Stimulated activated naive B cell treated with anti-CD40 and anti-IgM and Interleukin-4, amounts not matched to agents 10 μg/mL and 1 μg/mL and 100 μg/mL, for 72 hours (primary cell): Measurements from ENCODE around the gene FCHO1.
A peak's percentile ranks its signal among the peaks of the same experiment; 100 is the strongest.

Experiments
- ATAC-seq, 2 donors: fragments of 150-1000 bp; cut with Tn5 transposase; replicated peaks; 2 replicates each; pipeline ENCODE4 v1.10.0; 2021; ENCODE audit warnings: moderate library complexity in 1 of 2
- DNase-seq: peaks from one replicate; pipeline ENCODE4 v3.0.0; 2021
- H3K27ac Mint-ChIP-seq: one replicate; pipeline ENCODE4 v1.8.0; 2022; ENCODE audit warnings: mild to moderate bottlenecking, mixed read lengths
- H3K27me3 Mint-ChIP-seq, 2 donors: one replicate each; pipeline ENCODE4 v1.8.0; 2022; ENCODE audit warnings: mixed read lengths in 2 of 2
- H3K36me3 Mint-ChIP-seq, 2 donors: one replicate each; pipeline ENCODE4 v1.8.0; 2022; ENCODE audit warnings: mixed read lengths in 2 of 2, mild to moderate bottlenecking in 1 of 2
- H3K4me1 Mint-ChIP-seq, 2 donors: one replicate each; pipeline ENCODE4 v1.8.0; 2022; ENCODE audit warnings: mixed read lengths in 2 of 2, mild to moderate bottlenecking in 1 of 2
- H3K4me3 Mint-ChIP-seq, 2 donors: one replicate each; pipeline ENCODE4 v1.8.0; 2022; ENCODE audit warnings: mild to moderate bottlenecking in 2 of 2, mixed read lengths in 2 of 2, moderate library complexity in 1 of 2
- H3K9me3 Mint-ChIP-seq, 2 donors: one replicate each; pipeline ENCODE4 v1.8.0; 2022; ENCODE audit warnings: mixed read lengths in 2 of 2, mild to moderate bottlenecking in 1 of 2

The FCHO1 gene

GRCh38 chr19:17747205-17748098 lies 3.8 kb upstream of the FCHO1 start:
- Mint-ChIP-seq H3K4me3 (peak overlapping the region; percentile 74 to 87), H3K9me3 (no peaks in the 10 kb centered on the region), H3K4me1 (peaks cover 37 to 55% of the 10 kb centered on the region in 2 donors), H3K36me3 (peaks cover 4 to 9% of the 10 kb centered on the region in 2 donors), H3K27me3 (no peaks in the 10 kb centered on the region), H3K27ac (peak overlapping the region; percentile 84)
- DNase-seq (peak; percentile 93), ATAC-seq (peak; percentile 73 to 81)

DNA sequence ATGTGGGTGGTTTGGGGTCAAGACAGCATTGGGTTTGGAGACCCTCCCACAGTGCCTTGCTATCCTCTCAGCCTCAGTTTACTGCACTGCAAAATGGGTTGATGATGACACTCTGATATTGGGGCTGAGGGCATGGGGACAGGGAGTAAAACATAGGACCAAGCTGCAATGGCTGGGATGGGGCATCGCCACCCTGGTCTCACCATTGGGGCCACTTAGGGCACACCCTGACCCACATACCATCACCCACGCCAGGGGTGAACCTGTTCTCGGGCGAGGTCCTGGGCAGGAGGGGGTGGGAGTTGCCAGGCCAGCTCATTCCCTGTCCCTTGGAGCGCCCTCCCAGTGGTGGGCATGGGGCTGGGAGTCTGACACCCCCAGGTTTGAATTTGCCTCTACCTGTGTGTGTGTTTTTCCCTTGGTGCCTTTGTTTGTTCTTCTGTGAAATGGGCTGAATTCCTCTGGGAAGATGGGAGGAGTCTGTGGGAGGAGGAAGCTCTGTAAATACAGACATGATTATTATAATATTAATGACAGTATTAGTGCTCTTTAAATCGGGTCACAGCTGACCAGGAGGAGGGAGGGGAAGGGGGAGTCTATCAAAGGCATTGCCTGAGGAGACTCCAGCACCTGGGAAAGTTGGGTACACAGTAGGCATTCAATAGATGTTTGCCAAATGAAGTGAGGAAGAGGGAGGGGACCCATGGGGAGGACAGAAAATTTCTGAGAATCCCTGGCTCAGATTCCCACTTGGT lies 2.2 kb upstream of the FCHO1 start:
- Mint-ChIP-seq H3K9me3 (no peaks in the 10 kb centered on the region), H3K36me3 (peaks cover 8 to 14% of the 10 kb centered on the region in 2 donors), H3K27ac (peak overlapping the region; percentile 74), H3K27me3 (no peaks in the 10 kb centered on the region), H3K4me1 (peaks cover 42 to 63% of the 10 kb centered on the region in 2 donors), H3K4me3 (peak overlapping the region; percentile 74 to 87)
- no peak for DNase-seq
- no peak for ATAC-seq

DNA sequence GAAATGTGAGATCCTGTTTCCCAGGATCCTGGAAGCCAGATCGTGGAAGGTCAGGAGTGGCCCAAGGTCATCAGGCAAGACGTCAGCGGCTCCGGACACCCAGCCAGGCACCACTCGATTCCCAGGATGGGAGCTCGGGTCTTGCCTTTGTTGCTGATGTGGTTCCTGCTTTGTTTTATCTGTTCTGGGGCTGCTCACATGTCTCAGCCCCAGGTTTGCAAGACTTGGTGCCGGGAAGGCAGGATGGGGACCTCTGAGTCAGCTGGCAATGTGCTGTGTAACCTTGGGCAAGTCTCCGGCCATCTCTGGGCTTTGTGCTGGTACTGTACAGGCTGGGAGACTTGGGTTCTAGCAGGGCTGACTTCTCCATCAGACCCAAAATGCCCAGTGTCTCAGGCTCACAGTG lies 1.4 kb upstream of the FCHO1 start:
- ATAC-seq (no peak), DNase-seq (no peak)
- H3K4me1 Mint-ChIP-seq, result peaks cover 47 to 69% of the 10 kb centered on the region in 2 donors
- peaks cover 16 to 22% of the 10 kb centered on the region in 2 donors for H3K36me3 Mint-ChIP-seq
- no peaks in the 10 kb centered on the region for H3K9me3 Mint-ChIP-seq
- H3K27me3 Mint-ChIP-seq, result no peaks in the 10 kb centered on the region
- peak overlapping the region; percentile 74 to 87 for H3K4me3 Mint-ChIP-seq
- H3K27ac Mint-ChIP-seq, result peak overlapping the region; percentile 74

DNA sequence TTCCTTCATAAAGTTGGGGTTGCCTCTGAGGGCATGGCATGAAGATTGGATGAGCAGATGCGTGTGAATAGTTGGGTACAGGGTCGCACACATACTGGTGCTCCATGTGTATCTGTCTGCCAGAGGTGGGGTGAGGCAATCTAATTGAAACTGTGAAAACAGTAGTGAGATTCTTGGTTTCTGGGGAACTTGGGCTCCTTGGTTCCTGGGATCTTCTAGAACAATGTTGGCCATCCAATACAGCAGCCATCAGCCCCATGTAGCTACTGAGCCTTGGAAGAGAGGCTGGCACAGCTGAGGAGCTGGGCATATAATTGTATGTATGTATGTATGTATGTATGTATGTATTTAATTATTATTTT lies 616 bp downstream of the FCHO1 start:
- Mint-ChIP-seq H3K27ac (peak overlapping the region; percentile 99), H3K4me3 (peak overlapping the region; percentile 74 to 76), H3K4me1 (peaks cover 59 to 81% of the 10 kb centered on the region in 2 donors), H3K9me3 (no peaks in the 10 kb centered on the region), H3K36me3 (peaks cover 27 to 28% of the 10 kb centered on the region in 2 donors), H3K27me3 (no peaks in the 10 kb centered on the region)
- no peak for DNase-seq
- ATAC-seq, result peak; percentile 21

DNA sequence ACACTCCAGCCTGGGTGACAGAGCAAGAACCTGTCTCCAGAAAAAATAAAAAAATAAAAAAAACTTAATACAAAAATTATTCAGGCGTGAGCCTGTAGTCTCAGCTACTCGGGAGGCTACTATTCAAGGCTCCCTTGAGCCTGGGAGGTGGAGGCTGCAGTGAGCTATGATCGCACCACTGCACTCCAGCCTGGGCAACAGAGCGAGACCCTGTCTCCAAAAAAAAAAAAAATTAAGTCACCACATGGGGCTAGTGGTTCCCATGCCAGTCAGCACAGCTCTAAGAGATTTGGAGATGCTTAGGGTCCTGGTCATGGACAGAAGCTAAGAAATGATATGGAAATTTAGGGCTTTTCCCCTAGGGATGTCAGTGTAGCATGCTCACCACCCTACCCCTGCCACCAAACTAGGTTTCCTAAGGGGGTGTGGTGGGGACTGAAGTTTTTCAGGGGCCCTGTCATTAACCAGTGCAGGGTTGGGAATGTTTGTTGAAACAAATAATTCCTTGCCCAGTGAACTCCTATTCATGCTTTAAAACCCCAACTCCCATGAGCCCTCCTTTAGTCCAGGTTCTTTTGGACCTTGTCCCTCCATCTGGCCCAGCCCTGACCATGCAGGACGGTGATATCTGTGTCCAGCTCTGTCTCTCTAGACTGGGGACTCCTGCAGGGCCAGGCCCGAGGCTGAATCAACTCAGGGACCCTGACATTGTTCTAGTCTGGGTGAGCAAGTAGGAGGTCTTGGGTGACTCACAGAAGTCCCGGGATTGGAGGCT lies 1.8 kb downstream of the FCHO1 start:
- Mint-ChIP-seq H3K4me3 (no peak overlapping the region), H3K27ac (peak overlapping the region; percentile 3), H3K36me3 (peaks cover 37% of the 10 kb centered on the region in 2 donors)

DNA sequence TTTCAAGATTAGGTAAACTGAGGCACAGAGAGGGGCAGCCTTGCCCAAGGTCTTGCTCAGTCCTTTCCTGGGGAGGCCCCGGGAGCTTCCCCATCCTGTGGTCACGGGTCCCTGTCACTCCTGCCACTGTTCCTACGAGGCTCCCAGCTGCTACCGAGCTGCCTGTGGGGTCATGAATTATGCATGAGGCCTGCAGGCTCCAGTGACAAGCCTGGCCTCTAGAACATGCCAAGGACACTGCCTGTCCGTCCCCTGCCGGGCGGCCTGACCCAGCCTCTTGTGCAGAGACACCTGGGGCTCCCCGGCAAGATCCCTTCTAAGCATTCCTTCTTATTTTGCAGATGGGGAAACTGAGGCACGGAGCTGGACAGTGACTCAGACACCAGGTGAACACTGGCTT lies 2.7 kb downstream of the FCHO1 start:
- Mint-ChIP-seq H3K27ac (peak overlapping the region; percentile 96), H3K36me3 (peaks cover 39 to 42% of the 10 kb centered on the region in 2 donors), H3K27me3 (no peaks in the 10 kb centered on the region), H3K4me3 (no peak overlapping the region), H3K9me3 (no peaks in the 10 kb centered on the region), H3K4me1 (peaks cover 57 to 88% of the 10 kb centered on the region in 2 donors)
- DNase-seq (no peak), ATAC-seq (no peak)

More for the DNA sequence above, 1.8 kb downstream of the FCHO1 start:
- ATAC-seq (no peak), DNase-seq (no peak)
- no peaks in the 10 kb centered on the region for H3K27me3 Mint-ChIP-seq
- no peaks in the 10 kb centered on the region for H3K9me3 Mint-ChIP-seq
- peaks cover 60 to 91% of the 10 kb centered on the region in 2 donors for H3K4me1 Mint-ChIP-seq

GRCh38 chr19:17754634-17755442 lies 3.6 kb downstream of the FCHO1 start:
- Mint-ChIP-seq H3K4me3 (peak overlapping the region; percentile 82 to 89), H3K27me3 (no peaks in the 10 kb centered on the region), H3K4me1 (peaks cover 54 to 88% of the 10 kb centered on the region in 2 donors), H3K36me3 (peaks cover 38 to 49% of the 10 kb centered on the region in 2 donors), H3K27ac (peak overlapping the region; percentile 96), H3K9me3 (no peaks in the 10 kb centered on the region)
- peak; percentile 83 for DNase-seq
- ATAC-seq, result peak; percentile 67 to 68

DNA sequence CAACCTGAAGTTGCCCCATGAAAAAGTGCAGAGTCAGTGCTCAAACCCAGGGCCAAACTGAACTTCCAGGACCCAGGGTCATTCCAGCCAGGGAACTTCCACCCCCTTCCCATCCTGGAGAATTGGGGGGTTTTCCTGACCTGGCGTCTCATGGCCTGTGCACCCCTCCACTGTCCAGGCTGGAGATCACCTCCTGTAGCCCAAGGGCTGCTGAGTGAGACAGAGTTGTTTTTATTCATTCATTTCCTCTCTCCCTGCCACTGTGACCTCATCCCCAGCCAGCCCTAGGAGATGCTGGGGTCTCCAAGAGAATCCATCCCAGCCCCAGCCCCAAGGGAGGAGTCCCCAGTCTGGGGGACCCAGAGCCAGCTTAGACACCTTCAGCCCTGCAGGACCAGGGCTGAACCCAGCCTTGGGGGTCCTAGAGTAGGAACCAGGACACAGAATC lies 4.2 kb downstream of the FCHO1 start:
- H3K36me3 Mint-ChIP-seq, result peaks cover 41 to 55% of the 10 kb centered on the region in 2 donors
- ATAC-seq, result no peak
- H3K27me3 Mint-ChIP-seq, result no peaks in the 10 kb centered on the region
- H3K27ac Mint-ChIP-seq, result peak overlapping the region; percentile 96
- peaks cover 57 to 88% of the 10 kb centered on the region in 2 donors for H3K4me1 Mint-ChIP-seq
- no peaks in the 10 kb centered on the region for H3K9me3 Mint-ChIP-seq
- DNase-seq, result no peak
- peak overlapping the region; percentile 82 to 89 for H3K4me3 Mint-ChIP-seq

DNA sequence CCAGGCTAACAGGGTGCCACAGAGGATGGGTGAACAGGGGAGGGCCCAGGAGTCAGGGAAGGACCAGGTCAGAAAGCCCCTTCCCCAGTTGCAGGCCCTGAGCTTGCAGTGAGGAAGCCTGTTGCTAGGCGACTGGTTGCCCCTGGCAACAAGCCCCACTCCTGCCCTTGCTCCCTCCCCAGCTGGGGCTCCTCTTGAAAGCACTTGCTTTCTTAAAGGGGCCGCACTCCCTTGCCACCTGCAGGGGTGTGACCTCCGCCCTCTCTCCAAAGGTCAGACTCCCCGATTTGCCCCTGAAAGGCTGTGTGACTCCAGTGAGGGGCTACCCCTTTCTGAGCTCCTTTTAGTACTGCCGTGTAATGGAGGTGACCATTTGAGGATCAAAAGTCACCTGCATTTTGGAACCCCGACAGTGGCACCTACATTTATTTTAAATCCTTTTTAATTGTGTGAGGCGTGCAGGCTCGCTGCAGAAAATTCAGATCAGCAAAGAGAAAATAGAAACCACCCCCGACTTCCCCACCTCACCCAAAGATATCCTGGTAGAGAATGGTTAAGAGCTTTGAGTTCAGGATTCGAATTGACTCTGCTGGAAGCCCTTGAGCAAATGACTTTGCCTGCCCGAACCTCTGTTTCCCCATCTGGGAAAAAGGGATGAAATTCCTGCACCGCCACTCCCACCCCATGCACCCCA lies 4.8 kb downstream of the FCHO1 start:
- no peaks in the 10 kb centered on the region for H3K9me3 Mint-ChIP-seq
- peak overlapping the region; percentile 96 for H3K27ac Mint-ChIP-seq
- peaks cover 61 to 88% of the 10 kb centered on the region in 2 donors for H3K4me1 Mint-ChIP-seq
- H3K4me3 Mint-ChIP-seq, result peak overlapping the region; percentile 82 to 89
- peak; percentile 33 to 38 for ATAC-seq
- H3K36me3 Mint-ChIP-seq, result peaks cover 48 to 62% of the 10 kb centered on the region in 2 donors
- DNase-seq, result peak; percentile 73
- H3K27me3 Mint-ChIP-seq, result no peaks in the 10 kb centered on the region

- DNase-seq, result no peak
- Mint-ChIP-seq H3K4me3 (peak overlapping the region in 1 of 2 donors; percentile 4), H3K27me3 (no peaks in the 10 kb centered on the region), H3K9me3 (no peaks in the 10 kb centered on the region), H3K27ac (peak overlapping the region; percentile 96), H3K36me3 (peaks cover 48 to 61% of the 10 kb centered on the region in 2 donors), H3K4me1 (peaks cover 56 to 84% of the 10 kb centered on the region in 2 donors)
- ATAC-seq, result no peak
Measured at GRCh38 chr19:17757125-17757524, 5.8 kb downstream of the FCHO1 start.

GRCh38 chr19:17758515-17758914 lies 7.2 kb downstream of the FCHO1 start:
- Mint-ChIP-seq H3K9me3 (no peaks in the 10 kb centered on the region), H3K36me3 (peaks cover 55 to 70% of the 10 kb centered on the region in 2 donors), H3K27me3 (no peaks in the 10 kb centered on the region), H3K4me1 (peaks cover 56 to 86% of the 10 kb centered on the region in 2 donors), H3K4me3 (no peak overlapping the region), H3K27ac (no peak overlapping the region)
- no peak for DNase-seq
- ATAC-seq, result no peak

DNA sequence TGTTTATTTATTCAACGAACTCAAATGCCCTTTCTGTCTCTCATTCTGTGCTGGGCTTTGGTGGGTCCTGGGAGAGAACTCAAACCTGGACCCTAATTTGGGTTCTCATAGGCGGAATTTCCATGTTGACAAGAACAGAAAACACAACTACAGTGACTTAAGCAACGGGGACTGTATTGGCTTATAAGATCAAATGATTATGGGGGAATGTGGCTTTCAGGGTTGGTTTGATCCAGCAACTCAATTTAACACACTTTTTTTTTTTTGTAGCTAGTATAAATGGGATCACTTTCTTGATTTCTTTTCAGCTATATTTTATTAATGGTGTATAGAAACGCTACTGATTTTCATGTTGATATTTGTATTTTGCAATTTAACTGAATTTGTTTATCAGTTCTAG lies 9.9 kb downstream of the FCHO1 start:
- H3K27ac Mint-ChIP-seq, result no peak overlapping the region
- ATAC-seq, result no peak

More for the DNA sequence above, 9.9 kb downstream of the FCHO1 start:
- no peaks in the 10 kb centered on the region for H3K9me3 Mint-ChIP-seq
- H3K4me1 Mint-ChIP-seq, result peaks cover 41 to 75% of the 10 kb centered on the region in 2 donors
- H3K36me3 Mint-ChIP-seq, result peaks cover 60 to 72% of the 10 kb centered on the region in 2 donors
- H3K27me3 Mint-ChIP-seq, result no peaks in the 10 kb centered on the region
- H3K4me3 Mint-ChIP-seq, result peak overlapping the region in 1 of 2 donors; percentile 46
- DNase-seq, result no peak
